Neural progenitor cell (in vitro differentiated cells): ENCODE data around the gene CFAP45. TPM values are rescaled to one million over a fixed set of nuclear protein-coding genes. Genes with fewer than 3 reads are reported as not detected.
A peak's percentile ranks its signal among the peaks of the same experiment; 100 is the strongest.

Experiments
- DNase-seq: peaks from one replicate; pipeline ENCODE4 v3.0.0-alpha.2; 2016; ENCODE audit warnings: low spot score
- H2AFZ ChIP-seq: fragments of 200-600 bp; sonication (generic); replicated peaks from 2 replicates; pipeline ENCODE4 v1.6.1; 2016; ENCODE audit warnings: antibody characterized with exemption
- H3F3A ChIP-seq: fragments of 200-600 bp; sonication (generic); 2 replicates; pipeline ENCODE4 v1.6.1; 2016; ENCODE audit warnings: antibody characterized with exemption, low read depth
- H3K27ac ChIP-seq: fragments of 200-600 bp; sonication (generic); 2 replicates; pipeline ENCODE4 v1.5.1; 2016; ENCODE audit warnings: mild to moderate bottlenecking
- H3K27me3 ChIP-seq: fragments of 200-600 bp; sonication (generic); 2 replicates; pipeline ENCODE4 v1.6.1; 2016; ENCODE audit warnings: mild to moderate bottlenecking, moderate library complexity
- H3K36me3 ChIP-seq: fragments of 200-600 bp; sonication (generic); 2 replicates; pipeline ENCODE4 v1.5.1; 2016
- H3K4me1 ChIP-seq: fragments of 200-600 bp; sonication (generic); 2 replicates; pipeline ENCODE4 v1.6.1; 2016; ENCODE audit warnings: mixed run types
- H3K4me2 ChIP-seq: fragments of 200-600 bp; sonication (generic); 2 replicates; pipeline ENCODE4 v1.6.1; 2016
- H3K4me3 ChIP-seq: fragments of 200-600 bp; sonication (generic); 2 replicates; pipeline ENCODE4 v1.5.1; 2016
- H3K79me2 ChIP-seq: fragments of 200-600 bp; sonication (generic); 2 replicates; pipeline ENCODE4 v1.6.1; 2016; ENCODE audit warnings: low read depth
- H3K9ac ChIP-seq: fragments of 200-600 bp; sonication (generic); 2 replicates; pipeline ENCODE4 v1.6.1; 2016
- H3K9me3 ChIP-seq: fragments of 200-600 bp; sonication (generic); 2 replicates; pipeline ENCODE4 v1.5.1; 2016; ENCODE audit warnings: low read depth
- H4K20me1 ChIP-seq: fragments of 200-600 bp; sonication (generic); 2 replicates; pipeline ENCODE4 v1.6.1; 2016; ENCODE audit warnings: low read depth
- H3K27ac Mint-ChIP-seq: 3 replicates; pipeline ENCODE4 v1.8.0; 2021; ENCODE audit warnings: mixed read lengths
- H3K27me3 Mint-ChIP-seq: 2 replicates; pipeline ENCODE4 v1.8.0; 2022; ENCODE audit warnings: low read depth, mild to moderate bottlenecking, inconsistent platforms, moderate library complexity, mixed read lengths; ENCODE audit not compliant: insufficient read depth
- H3K36me3 Mint-ChIP-seq: 3 replicates; pipeline ENCODE4 v1.8.0; 2021; ENCODE audit warnings: mixed read lengths
- H3K4me1 Mint-ChIP-seq: 3 replicates; pipeline ENCODE4 v1.8.0; 2021; ENCODE audit warnings: mixed read lengths
- H3K4me3 Mint-ChIP-seq: 3 replicates; pipeline ENCODE4 v1.8.0; 2021; ENCODE audit warnings: mild to moderate bottlenecking, moderate library complexity, mixed read lengths
- H3K9me3 Mint-ChIP-seq: 3 replicates; pipeline ENCODE4 v1.8.0; 2020; ENCODE audit warnings: mixed read lengths
- EZH2 ChIP-seq: fragments of 200-600 bp; sonication (generic); IDR thresholded peaks from 2 replicates; pipeline ENCODE4 v1.6.1; 2017; ENCODE audit warnings: antibody characterized with exemption, mild to moderate bottlenecking, moderate library complexity
- EZH2phosphoT487 ChIP-seq: fragments of 200-600 bp; sonication (generic); IDR thresholded peaks from 2 replicates; pipeline ENCODE4 v1.6.1; 2017; ENCODE audit warnings: antibody characterized with exemption
- total RNA-seq: library from RNA; depleted of rRNA; stranded (reverse); fragments of >200 nt; gene quantifications from 2 replicates; pipeline ENCODE4 v1.2.3, GENCODE V29; 2015; ENCODE audit warnings: low replicate concordance
- TF ChIP-seq, protein P1 (sequence below): fragments of 200-600 bp; sonication (generic); IDR thresholded peaks from 2 replicates; pipeline ENCODE4 v1.5.1; 2017; ENCODE audit warnings: antibody characterized with exemption, mild to moderate bottlenecking

The CFAP45 gene
- total RNA-seq, 1 donor from 2014 or later: not detected

DNA sequence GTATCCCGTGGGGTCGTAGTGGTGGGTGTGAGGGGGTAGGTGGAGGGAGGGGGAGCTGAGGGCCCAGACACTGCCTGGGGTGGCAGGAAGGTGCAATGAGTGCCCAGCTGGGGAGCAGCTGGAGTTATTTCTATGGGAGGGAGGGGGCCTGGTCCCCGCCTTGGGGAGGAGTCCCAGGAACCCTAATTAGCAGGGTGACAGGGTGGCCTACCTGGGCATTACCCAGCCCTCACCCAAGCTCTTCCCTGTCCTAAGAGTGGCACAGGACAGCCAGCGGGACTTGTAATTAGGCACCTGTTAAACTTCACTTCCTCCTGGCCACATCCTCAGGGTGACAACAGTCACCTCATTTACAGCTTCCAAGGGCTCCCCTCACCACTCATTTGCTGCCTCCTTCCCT, 37.4 kb downstream of the CFAP45 start, which contains the start of gene VSIG8:
Gene VSIG8 (minus strand): TSS at position 101 of the 400 bp plus-strand sequence. CDS start 136 bp downstream, outside the sequence.
- peaks cover 5% of the 10 kb centered on the region for H3K27me3 Mint-ChIP-seq

DNA sequence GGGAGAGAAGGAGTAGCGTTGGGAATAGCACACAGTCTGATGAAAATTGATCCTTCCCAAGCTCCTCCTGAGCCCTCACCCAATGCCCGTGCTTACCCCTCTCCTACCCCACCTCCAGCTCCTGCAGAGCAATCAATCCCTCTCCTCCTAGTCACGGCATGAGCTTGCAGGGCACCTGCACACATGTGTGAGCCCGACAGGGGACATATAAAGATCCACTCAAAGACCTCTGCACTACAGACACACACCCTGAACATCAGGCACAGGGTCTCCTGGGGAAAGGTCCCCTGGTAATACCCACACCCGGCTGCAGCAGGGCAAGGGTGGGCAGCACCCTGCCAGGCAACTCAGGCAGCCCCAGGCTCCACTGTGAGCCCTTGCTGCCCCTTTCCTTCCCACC, 37.9 kb downstream of the CFAP45 start:
- Histone ChIP-seq H3K36me3 (no peaks in the 10 kb centered on the region), H2AFZ (no peak overlapping the region), H3K4me2 (no peak overlapping the region), H4K20me1 (no peaks in the 10 kb centered on the region), H3K9me3 (no peaks in the 10 kb centered on the region), H3K4me3 (no peak overlapping the region), H3K27me3 (peaks cover 21% of the 10 kb centered on the region), H3K27ac (no peak overlapping the region), H3K9ac (no peak overlapping the region), H3K4me1 (peaks cover 14% of the 10 kb centered on the region), H3F3A (no peaks in the 10 kb centered on the region), H3K79me2 (no peaks in the 10 kb centered on the region)
- Mint-ChIP-seq H3K4me3 (no peak overlapping the region), H3K36me3 (no peaks in the 10 kb centered on the region), H3K27me3 (peaks cover 5% of the 10 kb centered on the region), H3K9me3 (peaks cover 2% of the 10 kb centered on the region), H3K27ac (peak overlapping the region; percentile 76), H3K4me1 (no peaks in the 10 kb centered on the region)
- DNase-seq: no peak
- TF ChIP-seq EZH2: no peak
- no peak for TF ChIP-seq EZH2phosphoT487
- TF ChIP-seq, protein P1, sequence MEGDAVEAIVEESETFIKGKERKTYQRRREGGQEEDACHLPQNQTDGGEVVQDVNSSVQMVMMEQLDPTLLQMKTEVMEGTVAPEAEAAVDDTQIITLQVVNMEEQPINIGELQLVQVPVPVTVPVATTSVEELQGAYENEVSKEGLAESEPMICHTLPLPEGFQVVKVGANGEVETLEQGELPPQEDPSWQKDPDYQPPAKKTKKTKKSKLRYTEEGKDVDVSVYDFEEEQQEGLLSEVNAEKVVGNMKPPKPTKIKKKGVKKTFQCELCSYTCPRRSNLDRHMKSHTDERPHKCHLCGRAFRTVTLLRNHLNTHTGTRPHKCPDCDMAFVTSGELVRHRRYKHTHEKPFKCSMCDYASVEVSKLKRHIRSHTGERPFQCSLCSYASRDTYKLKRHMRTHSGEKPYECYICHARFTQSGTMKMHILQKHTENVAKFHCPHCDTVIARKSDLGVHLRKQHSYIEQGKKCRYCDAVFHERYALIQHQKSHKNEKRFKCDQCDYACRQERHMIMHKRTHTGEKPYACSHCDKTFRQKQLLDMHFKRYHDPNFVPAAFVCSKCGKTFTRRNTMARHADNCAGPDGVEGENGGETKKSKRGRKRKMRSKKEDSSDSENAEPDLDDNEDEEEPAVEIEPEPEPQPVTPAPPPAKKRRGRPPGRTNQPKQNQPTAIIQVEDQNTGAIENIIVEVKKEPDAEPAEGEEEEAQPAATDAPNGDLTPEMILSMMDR: no peak

More for the DNA sequence above, 37.4 kb downstream of the CFAP45 start, which contains the start of gene VSIG8:
- Histone ChIP-seq H3K9ac (no peak within 1 kb of the TSS), H3K36me3 (no peaks in the 10 kb centered on the region), H3K4me3 (no peak within 1 kb of the TSS), H3K4me1 (peaks cover 14% of the 10 kb centered on the region), H3K27me3 (peaks cover 18% of the 10 kb centered on the region), H3K9me3 (no peaks in the 10 kb centered on the region), H3F3A (no peaks in the 10 kb centered on the region), H3K79me2 (no peaks in the 10 kb centered on the region), H3K27ac (no peak within 1 kb of the TSS), H4K20me1 (no peaks in the 10 kb centered on the region), H3K4me2 (no peak within 1 kb of the TSS), H2AFZ (no peak within 1 kb of the TSS)
- DNase-seq: no peak
- H3K36me3 Mint-ChIP-seq: no peaks in the 10 kb centered on the region
- H3K4me1 Mint-ChIP-seq: no peaks in the 10 kb centered on the region
- TF ChIP-seq, protein P1: no peak
- TF ChIP-seq EZH2phosphoT487 (no peak), EZH2 (no peak)
- H3K27ac Mint-ChIP-seq: peak within 1 kb of the TSS; percentile 76
- H3K4me3 Mint-ChIP-seq: no peak within 1 kb of the TSS
- H3K9me3 Mint-ChIP-seq: peaks cover 2% of the 10 kb centered on the region

DNA sequence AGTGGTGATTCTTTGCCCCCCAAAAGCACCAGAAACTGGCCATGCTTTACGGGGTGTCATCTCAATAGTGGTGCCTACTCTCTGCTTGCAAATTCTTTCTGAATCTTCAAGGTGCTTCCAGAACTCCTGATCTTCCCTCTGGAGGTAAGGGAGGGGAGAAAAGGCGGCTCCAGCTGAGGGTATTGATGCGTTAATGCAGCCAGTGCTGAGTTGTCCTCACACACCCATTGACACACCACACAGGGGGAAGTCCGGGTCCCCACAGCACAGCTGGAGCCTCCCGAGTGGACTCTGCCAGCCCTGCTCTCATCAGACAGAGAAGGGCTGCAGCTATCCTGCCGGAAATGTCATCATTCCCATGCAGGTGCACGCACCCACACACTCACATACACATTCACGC, 38.7 kb downstream of the CFAP45 start:
- Mint-ChIP-seq H3K36me3 (no peaks in the 10 kb centered on the region), H3K9me3 (peaks cover 5% of the 10 kb centered on the region), H3K27me3 (peaks cover 13% of the 10 kb centered on the region), H3K27ac (no peak overlapping the region), H3K4me3 (no peak overlapping the region), H3K4me1 (peaks cover 3% of the 10 kb centered on the region)
- Histone ChIP-seq H3K4me3 (no peak overlapping the region), H3K79me2 (no peaks in the 10 kb centered on the region), H3K4me1 (peaks cover 14% of the 10 kb centered on the region), H4K20me1 (no peaks in the 10 kb centered on the region), H3K9ac (no peak overlapping the region), H2AFZ (no peak overlapping the region), H3K36me3 (no peaks in the 10 kb centered on the region), H3K9me3 (no peaks in the 10 kb centered on the region), H3F3A (no peaks in the 10 kb centered on the region), H3K27ac (no peak overlapping the region), H3K4me2 (no peak overlapping the region), H3K27me3 (peaks cover 29% of the 10 kb centered on the region)
- DNase-seq: no peak
- no peak for TF ChIP-seq EZH2
- TF ChIP-seq, protein P1: no peak
- no peak for TF ChIP-seq EZH2phosphoT487
